T-helper 1 cell (primary cell): Measurements from ENCODE around the gene ADGRG6.

Experiments used
- DNase-seq, 5 donors: peaks; one replicate each; pipeline ENCODE4 v3.0.0-alpha.2; 2012 to 2020

The ADGRG6 gene

GRCh38 chr6:142350309-142350708 lies 48.5 kb downstream of the ADGRG6 start:
- DNase-seq, result no peak

- no peak for DNase-seq
Measured at GRCh38 chr6:142353690-142354089, 51.9 kb downstream of the ADGRG6 start.

DNA sequence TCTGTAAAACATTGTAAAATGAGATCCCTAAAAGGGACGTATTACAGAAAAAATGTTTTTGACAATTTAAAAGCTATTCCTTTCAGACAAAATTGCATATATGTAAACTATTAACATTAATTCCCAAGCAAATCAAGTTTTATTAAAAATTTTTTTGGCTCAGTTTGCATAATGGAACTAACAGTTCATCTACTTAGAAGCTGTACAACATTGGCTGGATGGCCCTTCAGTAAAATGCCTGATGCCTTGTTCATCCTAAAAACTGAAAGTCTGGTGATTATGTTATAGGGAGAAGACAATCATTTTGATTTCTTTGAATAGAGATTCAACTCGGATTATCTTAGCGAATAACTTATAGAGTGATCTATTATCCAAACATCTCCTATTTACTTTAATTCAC lies 52.8 kb downstream of the ADGRG6 start:
- no peak for DNase-seq

DNA sequence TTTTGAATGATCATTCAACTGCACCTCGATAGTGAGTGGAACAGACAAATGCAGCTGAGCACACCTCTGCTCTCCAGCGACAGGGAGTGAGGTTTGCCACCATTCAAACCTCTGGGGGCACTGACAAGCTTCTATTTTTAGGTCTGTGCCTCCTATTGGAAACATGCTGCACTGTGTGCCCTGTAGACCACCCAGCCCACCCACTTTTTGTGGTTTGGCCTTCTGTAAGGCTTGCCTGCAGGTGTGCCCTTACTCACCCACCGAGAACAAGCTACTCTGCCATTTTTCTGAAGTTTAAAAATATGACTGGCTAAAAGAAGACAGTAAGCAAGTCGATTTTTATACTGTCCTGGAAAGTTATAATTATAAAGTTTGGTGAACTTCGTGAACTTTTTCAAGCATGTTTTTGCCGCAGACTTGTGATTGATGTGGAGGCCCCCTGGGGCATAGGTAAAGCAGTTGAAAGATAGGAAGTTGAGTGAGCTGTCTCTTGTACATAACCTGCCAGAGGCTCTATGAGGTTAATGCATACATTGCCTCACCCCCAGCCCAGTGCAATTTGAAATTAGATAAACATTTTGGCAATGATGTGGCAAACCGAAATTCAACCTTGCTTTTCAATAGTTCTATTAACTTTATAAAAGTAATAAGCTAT lies 53.8 kb downstream of the ADGRG6 start:
- DNase-seq, result no peak

- no peak for DNase-seq
Measured at GRCh38 chr6:142356201-142356883, 54.5 kb downstream of the ADGRG6 start.

GRCh38 chr6:142356884-142357225 lies 55.0 kb downstream of the ADGRG6 start:
- DNase-seq, result no peak

DNA sequence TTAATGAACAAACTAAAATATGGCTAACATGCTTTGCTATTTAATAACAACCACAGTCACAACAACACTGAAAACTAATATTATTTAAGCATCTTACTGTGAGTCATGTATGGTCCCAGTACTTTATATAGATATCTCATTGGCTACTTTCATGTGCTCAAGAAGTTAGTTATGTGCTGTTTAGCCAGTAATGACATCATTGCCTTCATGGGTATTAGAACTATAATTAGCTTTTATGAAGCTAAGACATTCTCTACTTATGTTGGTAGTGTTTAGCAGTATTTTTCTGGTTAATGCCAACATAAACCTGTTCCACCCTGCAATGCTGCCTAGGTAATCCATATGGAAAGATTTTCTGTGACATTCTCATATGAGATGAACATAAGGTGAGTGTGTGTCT lies 56.1 kb downstream of the ADGRG6 start:
- no peak for DNase-seq

- no peak for DNase-seq
Measured at GRCh38 chr6:142359271-142359960, 57.6 kb downstream of the ADGRG6 start.

- DNase-seq, result no peak
Measured at GRCh38 chr6:142361345-142361744, 59.5 kb downstream of the ADGRG6 start.

- DNase-seq, result no peak
Measured at GRCh38 chr6:142361779-142362750, 60.3 kb downstream of the ADGRG6 start.

DNA sequence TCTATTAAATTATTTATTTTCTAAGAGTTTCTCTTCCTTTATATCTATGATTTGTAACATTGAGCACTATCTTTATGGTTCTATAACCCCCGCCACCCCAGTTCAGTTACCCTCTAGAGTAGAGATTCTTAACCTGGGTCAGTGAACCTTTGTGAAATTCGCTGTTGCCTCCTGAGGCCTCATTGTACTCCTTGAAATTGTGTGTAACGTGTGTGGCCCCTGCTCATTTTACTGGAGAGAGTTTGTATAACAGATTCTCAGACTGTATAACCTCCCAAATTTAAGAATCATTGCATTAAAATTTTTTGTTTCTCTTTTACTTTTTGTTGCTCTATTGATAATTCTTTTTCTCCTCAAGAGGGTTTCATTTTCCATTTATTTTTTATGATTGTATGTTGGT lies 65.3 kb downstream of the ADGRG6 start:
- no peak for DNase-seq

- no peak for DNase-seq
Measured at GRCh38 chr6:142367501-142368018, 65.8 kb downstream of the ADGRG6 start.

- no peak for DNase-seq
Measured at GRCh38 chr6:142369266-142369665, 67.5 kb downstream of the ADGRG6 start.

GRCh38 chr6:142372348-142372747 lies 70.5 kb downstream of the ADGRG6 start:
- no peak for DNase-seq

GRCh38 chr6:142373268-142374090 lies 71.7 kb downstream of the ADGRG6 start:
- DNase-seq, result no peak

DNA sequence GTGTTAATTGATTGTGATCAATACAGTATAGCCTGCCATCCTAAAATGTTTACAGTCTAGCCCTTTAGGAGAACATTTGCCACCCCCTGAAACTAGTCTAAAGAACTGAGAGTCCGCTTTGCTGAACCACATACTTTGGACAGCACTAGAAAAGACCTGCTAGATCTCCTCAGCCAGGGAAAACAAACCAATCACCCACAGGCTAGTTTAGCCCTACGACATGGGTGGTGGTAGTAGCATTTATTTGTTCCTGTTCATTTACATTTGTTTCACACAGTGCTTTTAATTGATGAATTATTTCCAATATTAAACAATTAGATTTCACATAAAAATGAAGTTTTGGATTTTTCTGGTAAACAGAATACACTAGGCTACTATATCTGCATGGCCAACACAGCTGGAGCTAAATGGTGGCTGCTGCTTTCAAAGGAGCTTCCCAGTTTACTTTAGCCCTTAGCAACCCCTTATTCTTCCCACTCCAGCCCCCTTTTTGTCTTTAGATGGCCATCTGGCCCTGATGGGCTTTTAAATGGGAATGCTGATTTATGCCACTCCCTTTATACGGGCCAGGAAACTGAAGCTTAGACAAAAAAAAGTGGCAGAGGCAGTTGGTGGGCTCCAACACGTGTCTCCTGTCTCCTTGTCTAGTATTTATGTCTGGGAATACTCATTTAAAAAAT lies 72.4 kb downstream of the ADGRG6 start:
- no peak for DNase-seq

GRCh38 chr6:142374965-142375733 lies 73.3 kb downstream of the ADGRG6 start:
- DNase-seq, result no peak

- no peak for DNase-seq
Measured at GRCh38 chr6:142376115-142376514, 74.3 kb downstream of the ADGRG6 start.

DNA sequence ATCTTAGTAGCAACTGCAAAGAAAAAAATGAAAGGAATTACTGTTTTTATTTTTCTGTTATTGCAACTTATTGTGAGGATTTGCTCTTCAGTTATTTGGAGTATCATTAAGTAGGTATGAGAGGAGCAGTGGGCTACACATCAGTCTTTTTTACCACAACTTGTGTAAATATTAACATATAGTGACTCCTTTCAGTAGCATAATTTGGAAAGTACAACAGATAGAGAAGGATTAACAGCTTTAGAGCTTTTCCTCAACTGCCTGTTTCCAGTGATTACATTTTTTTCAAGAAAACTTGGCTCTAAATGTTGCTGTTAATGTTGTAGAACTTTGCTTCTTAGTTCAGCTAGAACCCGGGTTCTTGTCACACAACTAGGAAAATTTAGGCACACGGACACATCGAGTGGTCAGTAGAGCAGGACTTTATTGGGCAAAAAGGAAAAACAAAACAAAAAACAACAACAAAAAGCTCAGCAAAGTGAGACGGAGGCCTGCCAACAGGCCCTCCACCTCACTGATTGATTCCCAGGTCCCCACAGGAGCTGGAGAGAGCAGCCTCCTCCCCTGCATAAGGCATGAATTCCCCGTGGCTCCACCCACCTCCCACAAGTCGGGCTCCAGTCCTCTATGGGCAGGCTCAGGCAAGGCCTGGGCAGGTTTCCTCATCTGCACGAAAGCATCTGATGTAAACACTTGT lies 75.1 kb downstream of the ADGRG6 start:
- DNase-seq, result no peak

DNA sequence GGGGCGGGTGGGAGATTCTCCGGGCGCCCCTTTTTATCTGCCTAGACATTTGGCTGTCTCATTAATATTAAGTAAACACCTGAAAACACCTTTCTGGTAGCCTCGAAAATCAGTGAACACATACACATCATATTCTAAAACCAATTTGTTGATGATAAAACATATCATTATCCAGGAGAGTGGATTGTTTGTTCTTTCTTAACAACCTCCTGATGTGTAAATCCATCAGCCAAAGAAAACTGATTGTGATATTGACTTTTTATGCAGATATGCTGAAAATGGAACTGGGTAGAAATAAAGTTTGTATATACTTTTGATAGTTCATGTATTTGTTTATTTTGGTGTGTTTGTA lies 75.7 kb downstream of the ADGRG6 start:
- no peak for DNase-seq
